Subcutaneous abdominal adipose tissue (tissue), 5 donors: ENCODE measurements around the gene CRYBG1.

ENCODE experiments used
- H3K27ac ChIP-seq: one replicate; pipeline ENCODE4 v1.7.0; 2013; ENCODE audit warnings: low read depth, mild to moderate bottlenecking, inconsistent platforms, low read length, moderate library complexity
- H3K27me3 ChIP-seq, 5 donors: one replicate each; pipeline ENCODE4 v1.7.0; 2013; ENCODE audit warnings: low read length in 5 of 5, inconsistent platforms in 1 of 5; ENCODE audit not compliant: control insufficient read depth in 5 of 5, insufficient read depth in 4 of 5
- H3K36me3 ChIP-seq, 5 donors: one replicate each; pipeline ENCODE4 v1.7.0; 2013; ENCODE audit warnings: low read length in 5 of 5; ENCODE audit not compliant: control insufficient read depth in 5 of 5, insufficient read depth in 5 of 5
- H3K4me1 ChIP-seq, 5 donors: one replicate each; pipeline ENCODE4 v1.7.0; 2013; ENCODE audit warnings: low read length in 5 of 5, mild to moderate bottlenecking in 3 of 5, moderate library complexity in 1 of 5; ENCODE audit not compliant: control insufficient read depth in 5 of 5, insufficient read depth in 5 of 5
- H3K4me3 ChIP-seq, 5 donors: one replicate each; pipeline ENCODE4 v1.7.0; 2013; ENCODE audit warnings: low read length in 5 of 5, low read depth in 1 of 5
- H3K9ac ChIP-seq, 5 donors: one replicate each; pipeline ENCODE4 v1.7.0; 2013; ENCODE audit warnings: low read length in 5 of 5, mild to moderate bottlenecking in 4 of 5, moderate library complexity in 3 of 5
- H3K9me3 ChIP-seq, 5 donors: one replicate each; pipeline ENCODE4 v1.7.0; 2013; ENCODE audit warnings: low read length in 5 of 5; ENCODE audit not compliant: control insufficient read depth in 5 of 5
- donor health status: healthy.
- donor health status: healthy.
- donor health status: healthy.
- donor health status: healthy.
- donor health status: healthy.

The CRYBG1 gene

DNA sequence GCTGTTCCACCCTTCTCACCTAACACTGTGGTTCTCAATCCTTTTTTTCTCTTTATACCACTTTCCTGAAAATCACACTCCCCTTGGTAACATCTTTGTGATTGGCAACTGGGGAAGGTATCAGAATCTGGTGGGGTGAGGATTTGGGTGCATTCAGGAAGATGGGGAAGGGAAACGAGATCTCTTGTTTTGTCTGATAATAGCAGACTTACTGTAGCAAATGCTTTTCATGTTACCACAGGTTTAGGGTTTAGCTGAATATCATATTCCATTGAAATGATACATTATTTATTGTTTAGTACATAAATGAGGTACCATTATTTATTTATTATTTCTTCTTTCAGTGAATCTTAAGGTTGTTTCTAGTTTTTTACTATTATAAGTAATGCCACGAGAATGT lies 168.0 kb downstream of the CRYBG1 start:
- Histone ChIP-seq H3K27ac (no peak overlapping the region), H3K36me3 (peaks cover 12 to 52% (median 23%) of the 10 kb centered on the region in 5 donors), H3K9me3 (no peaks in the 10 kb centered on the region), H3K4me3 (no peak overlapping the region), H3K4me1 (peaks cover 0 to 8% (median 4%) of the 10 kb centered on the region in 5 donors), H3K9ac (no peak overlapping the region), H3K27me3 (no peaks in the 10 kb centered on the region)

DNA sequence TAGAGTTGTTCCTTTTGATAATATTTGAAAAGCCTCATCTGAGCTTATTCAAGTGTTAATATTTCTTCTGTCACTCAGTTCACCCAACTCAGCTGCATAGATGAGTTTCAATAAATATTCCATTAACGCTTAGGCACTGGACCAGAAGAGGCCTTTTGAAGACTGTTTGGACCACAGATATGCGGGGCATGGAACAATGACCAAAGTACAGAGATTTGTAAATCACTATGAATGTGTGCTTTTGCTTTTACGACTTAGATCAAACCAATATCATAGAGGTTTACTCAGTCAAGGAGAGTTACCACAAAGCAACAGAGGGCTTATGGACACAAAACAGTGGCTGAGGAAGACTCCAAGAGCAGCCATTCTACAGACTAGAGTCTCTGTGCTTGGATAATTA lies 168.9 kb downstream of the CRYBG1 start:
- Histone ChIP-seq H3K4me1 (peaks cover 0 to 5% (median 0%) of the 10 kb centered on the region in 5 donors), H3K27me3 (no peaks in the 10 kb centered on the region), H3K27ac (no peak overlapping the region), H3K9ac (no peak overlapping the region), H3K9me3 (no peaks in the 10 kb centered on the region), H3K36me3 (peaks cover 12 to 56% (median 25%) of the 10 kb centered on the region in 5 donors), H3K4me3 (no peak overlapping the region)

DNA sequence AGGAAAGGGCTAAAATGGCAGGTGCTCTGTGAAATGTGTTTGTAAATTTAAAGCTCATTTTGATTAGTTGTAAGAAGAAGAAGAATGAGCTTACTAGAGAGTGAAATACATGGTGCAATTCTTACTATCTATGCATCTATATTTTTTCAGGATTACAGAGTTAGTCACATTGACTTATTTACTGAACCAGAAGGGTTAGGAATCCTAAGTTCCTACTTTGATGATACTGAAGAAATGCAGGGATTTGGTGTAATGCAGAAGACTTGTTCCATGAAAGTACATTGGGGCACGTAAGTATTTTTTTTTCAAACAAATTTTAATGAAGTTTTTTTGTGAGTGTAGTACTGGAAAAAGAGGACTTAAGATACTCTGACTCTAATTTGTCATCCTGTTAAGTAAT lies 169.5 kb downstream of the CRYBG1 start:
- Histone ChIP-seq H3K27me3 (no peaks in the 10 kb centered on the region), H3K36me3 (peaks cover 12 to 58% (median 28%) of the 10 kb centered on the region in 5 donors), H3K4me1 (peaks cover 0 to 3% (median 0%) of the 10 kb centered on the region in 5 donors), H3K9me3 (no peaks in the 10 kb centered on the region), H3K9ac (no peak overlapping the region), H3K27ac (no peak overlapping the region), H3K4me3 (no peak overlapping the region)

DNA sequence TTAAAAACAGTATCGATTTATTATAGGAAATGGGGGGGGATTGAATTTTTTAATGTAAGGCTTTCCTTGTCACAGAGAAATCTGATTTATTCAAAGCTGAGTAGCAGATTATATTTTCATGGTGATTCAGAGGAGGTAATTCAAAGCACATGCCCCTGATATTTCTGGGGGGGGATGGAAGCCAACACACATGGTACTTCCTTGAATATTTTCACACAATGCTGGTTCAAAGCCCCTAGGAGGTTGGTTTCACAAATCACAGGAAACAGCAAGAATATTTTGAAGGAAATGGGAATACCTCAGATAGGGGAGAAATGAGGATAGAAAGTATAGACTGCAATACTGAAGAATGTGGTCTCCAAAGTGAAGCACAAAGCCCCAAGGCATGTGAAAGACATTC lies 170.0 kb downstream of the CRYBG1 start:
- Histone ChIP-seq H3K27me3 (no peaks in the 10 kb centered on the region), H3K27ac (no peak overlapping the region), H3K9me3 (no peaks in the 10 kb centered on the region), H3K4me3 (no peak overlapping the region), H3K9ac (no peak overlapping the region), H3K4me1 (no peaks in the 10 kb centered on the region), H3K36me3 (peaks cover 12 to 61% (median 28%) of the 10 kb centered on the region in 5 donors)

DNA sequence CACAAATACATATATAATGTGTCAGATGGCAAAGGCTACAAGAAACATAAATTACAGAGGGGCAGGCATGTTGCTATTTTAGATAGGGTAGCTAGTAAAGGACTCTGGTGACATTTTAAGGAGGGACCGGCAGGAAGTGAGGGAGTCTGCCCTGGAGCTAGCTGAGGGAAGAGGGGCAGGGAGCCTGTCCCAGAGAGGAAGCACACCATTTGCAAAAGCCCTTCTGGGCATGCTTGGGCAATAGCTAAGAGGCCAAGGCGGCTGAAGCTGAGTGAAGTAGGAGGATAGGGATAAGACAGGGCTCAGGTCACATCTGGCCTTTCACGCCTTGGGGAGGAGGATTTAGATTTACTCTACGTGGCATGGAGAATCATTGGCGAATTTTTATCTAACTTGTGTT lies 172.5 kb downstream of the CRYBG1 start:
- Histone ChIP-seq H3K27me3 (no peaks in the 10 kb centered on the region), H3K4me3 (no peak overlapping the region), H3K9me3 (no peaks in the 10 kb centered on the region), H3K27ac (no peak overlapping the region), H3K9ac (no peak overlapping the region), H3K36me3 (peaks cover 13 to 52% (median 26%) of the 10 kb centered on the region in 5 donors), H3K4me1 (no peaks in the 10 kb centered on the region)

DNA sequence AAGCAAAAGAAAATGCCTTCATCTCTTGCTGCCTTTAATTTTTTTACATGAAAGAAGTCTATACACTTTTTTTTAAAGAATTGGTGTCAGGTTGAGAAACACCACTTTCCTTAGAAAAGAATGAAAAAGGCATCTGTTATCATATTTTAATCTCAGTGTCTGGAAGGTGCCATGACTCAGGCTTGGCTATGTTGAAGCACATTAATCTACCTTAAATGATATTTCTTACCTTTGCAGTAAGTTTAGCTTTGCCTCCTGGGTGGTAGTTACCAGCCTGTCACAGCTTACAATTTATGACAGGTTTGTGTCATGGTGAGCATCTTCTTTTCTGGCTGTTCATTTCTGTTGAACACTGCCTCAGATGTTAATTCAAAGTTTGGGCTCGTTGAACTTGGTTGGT lies 173.5 kb downstream of the CRYBG1 start:
- Histone ChIP-seq H3K4me3 (no peak overlapping the region), H3K9ac (no peak overlapping the region), H3K27ac (no peak overlapping the region), H3K9me3 (no peaks in the 10 kb centered on the region), H3K36me3 (peaks cover 10 to 46% (median 26%) of the 10 kb centered on the region in 5 donors), H3K4me1 (peaks cover 0 to 4% (median 0%) of the 10 kb centered on the region in 5 donors), H3K27me3 (no peaks in the 10 kb centered on the region)

DNA sequence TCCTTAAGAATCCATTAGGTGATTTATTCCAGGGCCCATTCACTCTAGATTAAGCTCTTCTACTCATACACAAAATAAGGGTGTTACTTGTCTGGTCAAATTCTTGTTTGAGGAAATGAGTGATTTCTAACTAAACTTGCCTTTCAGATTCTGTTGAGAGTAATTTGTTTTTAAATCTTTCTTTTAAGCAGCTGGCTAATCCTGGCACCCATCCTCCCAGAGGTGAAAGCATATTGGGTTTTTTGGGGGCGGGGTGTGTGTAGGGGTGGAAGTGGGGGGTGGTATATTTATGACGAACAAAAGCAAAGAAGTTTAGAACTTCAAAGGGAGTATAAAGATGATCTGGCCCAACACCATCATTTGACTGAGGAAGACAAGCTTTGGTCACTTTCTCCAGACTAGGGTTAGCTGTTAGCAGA lies 174.1 kb downstream of the CRYBG1 start:
- Histone ChIP-seq H3K4me3 (no peak overlapping the region), H3K27me3 (no peaks in the 10 kb centered on the region), H3K9me3 (no peaks in the 10 kb centered on the region), H3K9ac (no peak overlapping the region), H3K4me1 (peaks cover 0 to 8% (median 4%) of the 10 kb centered on the region in 5 donors), H3K36me3 (peaks cover 5 to 43% (median 20%) of the 10 kb centered on the region in 5 donors), H3K27ac (no peak overlapping the region)

DNA sequence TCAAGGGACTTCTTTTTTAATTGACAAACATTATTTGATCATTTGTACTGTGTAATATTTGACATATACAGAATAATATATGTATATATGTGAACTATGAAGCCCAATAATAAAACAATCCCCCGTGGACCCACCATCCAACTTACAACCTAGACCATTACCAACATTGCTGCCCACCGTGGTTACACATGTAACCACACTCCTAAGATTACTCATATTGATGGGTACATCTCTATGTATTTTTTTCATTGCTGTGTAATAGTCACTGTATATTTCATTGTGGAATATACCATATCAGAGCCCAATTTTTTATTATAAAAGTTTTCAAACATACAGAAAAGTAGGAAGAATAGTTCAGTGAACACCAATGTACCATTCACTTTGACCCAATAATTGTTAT lies 174.5 kb downstream of the CRYBG1 start:
- H3K9ac ChIP-seq = no peak overlapping the region
- H3K27ac ChIP-seq = no peak overlapping the region
- no peak overlapping the region for H3K4me3 ChIP-seq
- H3K9me3 ChIP-seq = no peaks in the 10 kb centered on the region
- H3K27me3 ChIP-seq = no peaks in the 10 kb centered on the region
- peaks cover 0 to 12% (median 8%) of the 10 kb centered on the region in 5 donors for H3K4me1 ChIP-seq
- H3K36me3 ChIP-seq = peaks cover 2 to 38% (median 16%) of the 10 kb centered on the region in 5 donors

DNA sequence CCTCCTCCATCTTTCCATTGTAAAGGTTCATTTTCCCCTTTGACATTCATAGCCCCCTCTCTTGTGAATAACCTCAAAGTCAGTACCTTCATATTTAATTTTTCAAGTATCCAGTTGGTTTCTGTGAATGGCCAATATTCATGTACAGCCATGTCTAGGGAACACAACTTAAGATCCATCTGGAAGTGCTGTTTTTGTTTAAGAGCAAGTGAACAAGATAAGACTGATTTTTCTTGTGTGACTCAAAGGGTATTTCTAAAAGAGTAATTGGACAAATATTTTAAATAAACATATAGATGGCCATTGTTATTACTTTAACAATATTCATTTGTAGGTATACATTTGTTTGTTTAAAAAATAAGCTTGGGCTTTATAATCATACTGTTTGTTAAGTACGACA lies 175.8 kb downstream of the CRYBG1 start:
- no peaks in the 10 kb centered on the region for H3K27me3 ChIP-seq
- no peak overlapping the region for H3K27ac ChIP-seq
- peaks cover 2 to 25% (median 15%) of the 10 kb centered on the region in 5 donors for H3K36me3 ChIP-seq
- no peaks in the 10 kb centered on the region for H3K9me3 ChIP-seq
- H3K9ac ChIP-seq = no peak overlapping the region
- H3K4me3 ChIP-seq = no peak overlapping the region
- H3K4me1 ChIP-seq = peaks cover 0 to 22% (median 17%) of the 10 kb centered on the region in 5 donors

DNA sequence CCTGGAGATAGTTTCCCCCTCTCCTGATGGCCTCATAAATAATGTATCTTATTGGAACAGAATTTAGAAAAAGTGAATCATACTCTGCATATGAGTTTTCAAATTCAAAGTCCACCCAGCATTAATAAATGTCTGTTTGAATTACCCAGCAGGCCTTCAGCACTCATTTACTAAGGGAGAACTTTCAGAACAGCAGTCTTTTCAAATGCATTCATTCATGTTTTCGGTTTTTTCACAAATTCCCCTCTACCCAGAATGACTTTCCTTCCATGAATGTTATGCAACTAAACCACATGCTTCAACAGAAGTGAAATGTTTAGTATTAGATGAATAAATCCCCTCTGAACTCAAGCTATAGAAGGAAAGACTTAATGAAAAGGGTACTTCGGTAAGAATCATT lies 176.3 kb downstream of the CRYBG1 start:
- Histone ChIP-seq H3K9me3 (no peaks in the 10 kb centered on the region), H3K4me1 (peaks cover 0 to 25% (median 17%) of the 10 kb centered on the region in 5 donors), H3K27me3 (no peaks in the 10 kb centered on the region), H3K27ac (no peak overlapping the region), H3K9ac (no peak overlapping the region), H3K4me3 (no peak overlapping the region), H3K36me3 (peaks cover 2 to 20% (median 12%) of the 10 kb centered on the region in 5 donors)
